T47D (cell line): ENCODE measurements around the gene CTPS1.
A peak's percentile ranks its signal among the peaks of the same experiment; 100 is the strongest.

Experiments
- DNase-seq, 2 experiments: peaks; one replicate each; pipeline versions ENCODE4 v3.0.0 to v3.0.0-alpha.2; 2011 to 2012; ENCODE audit warnings: low read depth in 1 of 2, low spot score in 1 of 2
- JUND ChIP-seq: IDR thresholded peaks from 2 replicates; pipeline ENCODE4 v1.6.1; 2012; ENCODE audit warnings: low read depth
- in situ Hi-C: cut with HindIII; loops from 2 replicates; pipeline ENCODE4 v1.10.0; 2016; ENCODE audit warnings: low sequenced_read_pairs, low pct_unique_long_range_greater_than_20kb

CTPS1 gene

GRCh38 chr1:40974945-40975344 lies 4.6 kb upstream of the CTPS1 start:
- DNase-seq = no peak
- in situ Hi-C loops = no loop called here
- no peak for TF ChIP-seq JUND

- DNase-seq = peak in 1 of 2 experiments; percentile 53
- no peak for TF ChIP-seq JUND
- in situ Hi-C loops = no loop called here
Measured at GRCh38 chr1:40976952-40977690, 2.4 kb upstream of the CTPS1 start.

- in situ Hi-C loops = no loop called here
- TF ChIP-seq JUND = no peak
- no peak for DNase-seq
Measured at GRCh38 chr1:40977716-40978115, 1.8 kb upstream of the CTPS1 start.

- no peak for TF ChIP-seq JUND
- no peak for DNase-seq
- in situ Hi-C loops = no loop called here
Measured at GRCh38 chr1:40978886-40979240, 633 bp upstream of the CTPS1 start.

DNA sequence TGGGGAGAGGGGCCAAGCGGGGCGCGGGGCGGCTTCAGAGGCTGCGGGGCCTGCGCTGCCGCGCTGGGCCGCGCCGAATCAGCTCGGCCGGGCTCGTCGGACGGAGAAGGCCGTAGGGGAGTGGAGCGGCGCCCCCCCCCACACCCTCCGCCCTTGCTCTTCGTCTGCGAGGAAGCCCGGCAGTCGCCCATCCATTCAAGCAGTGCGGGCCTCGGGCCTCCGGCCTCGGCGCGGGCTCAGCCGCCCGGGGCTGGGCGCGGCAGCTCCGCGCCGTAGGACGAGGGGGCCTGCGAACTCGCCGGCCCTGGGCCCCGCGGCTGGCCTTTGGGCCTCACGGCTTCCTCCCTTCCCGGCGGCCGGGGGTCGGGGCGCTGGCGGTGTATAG lies 564 bp downstream of the CTPS1 start:
- DNase-seq = no peak
- in situ Hi-C loops = no loop called here
- no peak for TF ChIP-seq JUND

DNA sequence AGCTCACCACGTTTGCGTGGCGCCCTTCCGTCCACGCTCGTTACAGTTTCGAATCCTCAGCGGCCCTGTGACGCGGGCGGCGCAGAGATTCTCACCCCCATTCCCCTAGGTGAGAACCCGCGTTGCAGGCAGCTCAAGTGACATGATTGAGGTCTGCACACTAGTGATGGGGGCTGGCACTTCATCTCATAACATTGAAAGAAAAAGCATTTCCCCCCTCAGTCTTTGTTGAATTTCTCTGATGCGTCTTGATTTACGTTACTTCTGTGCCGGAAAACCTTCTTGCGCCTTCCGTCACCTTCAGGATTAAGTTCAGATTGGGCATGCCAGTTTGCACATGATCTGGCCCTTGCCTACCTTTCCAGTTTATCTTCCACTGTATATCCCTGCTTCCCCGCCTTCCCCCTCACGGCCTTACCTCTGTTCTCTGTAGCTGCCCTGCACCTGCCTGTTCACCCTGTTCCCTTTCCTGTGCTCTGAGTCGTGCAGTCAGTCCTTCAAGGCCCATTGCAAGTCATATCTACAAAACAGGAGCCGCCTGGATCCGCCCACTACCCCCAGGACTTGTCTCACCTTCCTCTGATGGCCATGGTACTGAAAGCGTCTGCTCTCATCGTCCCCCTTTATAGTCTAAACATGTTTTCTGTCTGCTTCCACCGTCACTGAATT lies 1.1 kb downstream of the CTPS1 start:
- in situ Hi-C loops = no loop called here
- peak in 1 of 2 experiments; percentile 19 for DNase-seq
- no peak for TF ChIP-seq JUND

DNA sequence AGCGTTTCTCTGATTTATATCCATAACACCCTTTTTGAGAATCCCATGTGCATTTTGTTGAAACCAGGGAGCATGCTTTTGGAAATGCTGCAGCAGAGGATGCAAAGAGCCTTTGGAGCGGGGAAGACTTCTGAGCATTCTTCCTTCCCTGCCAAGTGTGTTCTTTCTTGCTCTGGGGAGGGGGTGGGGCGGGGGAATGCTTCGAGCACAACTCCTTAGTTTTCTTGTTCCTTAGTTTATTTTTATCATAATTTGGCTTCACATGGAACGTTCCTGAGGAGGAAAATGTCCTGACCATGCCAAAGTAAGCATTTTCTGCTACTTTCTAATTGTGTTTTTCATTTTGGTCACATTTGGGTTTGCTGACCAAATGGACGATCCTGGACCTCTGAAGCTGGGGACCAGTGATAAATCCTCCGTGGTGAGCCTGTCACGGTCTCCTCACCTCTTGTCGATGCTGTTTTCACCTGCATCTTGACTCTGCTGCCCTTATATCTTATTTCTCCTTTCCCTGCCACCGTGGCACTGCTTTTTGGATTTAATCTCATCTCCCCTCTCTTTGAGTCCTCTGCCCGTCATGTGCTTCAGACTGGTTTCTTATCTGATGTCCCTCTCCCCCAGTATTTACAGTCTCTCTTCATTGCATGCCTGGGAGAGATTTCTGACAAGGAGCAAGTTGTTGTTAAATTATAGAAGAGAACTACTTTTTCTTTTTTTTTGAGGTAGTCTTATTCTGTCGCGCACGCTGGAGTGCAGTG lies 2.4 kb downstream of the CTPS1 start:
- no peak for TF ChIP-seq JUND
- DNase-seq = no peak
- in situ Hi-C loops = no loop called here

- no peak for TF ChIP-seq JUND
- in situ Hi-C loops = no loop called here
Measured at GRCh38 chr1:40982721-40983120, 3.2 kb downstream of the CTPS1 start.

GRCh38 chr1:40983286-40983685 lies 3.8 kb downstream of the CTPS1 start:
- DNase-seq = no peak
- in situ Hi-C loops = no loop called here

More at GRCh38 chr1:40982721-40983120, 3.2 kb downstream of the CTPS1 start:
- DNase-seq = no peak

DNA sequence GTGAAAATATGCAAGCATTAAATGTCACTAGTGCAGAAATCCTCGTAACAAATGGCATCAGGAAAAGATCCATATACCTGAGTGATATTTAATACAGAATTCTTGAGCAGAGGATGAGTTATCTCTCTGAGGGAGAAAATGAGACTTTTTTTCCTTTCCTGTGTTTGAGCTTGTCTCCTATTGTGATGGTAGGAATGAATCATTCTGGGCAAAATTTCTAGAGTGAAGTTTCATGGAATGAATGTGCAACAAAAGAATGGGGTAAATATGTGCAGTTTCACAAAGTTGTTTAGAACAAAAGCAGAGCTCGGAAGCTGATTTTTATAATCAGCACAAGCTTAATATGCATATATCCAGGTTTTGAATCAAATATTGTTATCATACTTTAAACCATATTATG lies 4.6 kb downstream of the CTPS1 start:
- DNase-seq = no peak
- no peak for TF ChIP-seq JUND
- in situ Hi-C loops = no loop called here

More at GRCh38 chr1:40983286-40983685, 3.8 kb downstream of the CTPS1 start:
- no peak for TF ChIP-seq JUND

- in situ Hi-C loops = no loop called here
- DNase-seq = no peak
- TF ChIP-seq JUND = no peak
Measured at GRCh38 chr1:40984531-40984930, 5.0 kb downstream of the CTPS1 start.

- no peak for DNase-seq
- TF ChIP-seq JUND = no peak
- in situ Hi-C loops = no loop called here
Measured at GRCh38 chr1:40985161-40985560, 5.7 kb downstream of the CTPS1 start.

DNA sequence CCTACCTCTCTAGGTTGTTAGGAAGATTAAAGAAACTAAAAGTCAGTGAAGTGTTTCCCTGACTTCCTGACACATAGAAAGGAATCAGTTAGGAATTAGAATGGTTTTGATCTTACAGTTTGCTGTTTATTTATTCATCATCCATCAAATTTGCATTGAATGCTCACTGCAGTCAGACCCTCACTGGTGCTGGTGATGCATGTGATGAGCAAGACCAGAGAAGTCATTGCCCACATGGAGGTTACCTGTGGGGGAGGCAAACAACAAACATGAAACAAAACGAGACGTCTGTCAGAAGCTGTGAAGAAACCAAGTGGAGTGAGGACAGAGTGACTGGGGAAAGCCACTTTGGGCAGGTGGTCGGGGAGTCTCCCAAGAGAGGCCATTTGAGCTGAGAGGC lies 6.4 kb downstream of the CTPS1 start:
- DNase-seq = no peak
- in situ Hi-C loops = no loop called here
- no peak for TF ChIP-seq JUND
